GM18508 (cell line): ENCODE measurements around the gene BEAN1.
"Not testable (repeated sequence)": the region's sequence is repeated elsewhere in the genome, so short reads cannot be mapped to it uniquely, and the experiment has no call there.

ENCODE experiments used
- ATAC-seq: cut with Tn5 transposase; IDR thresholded peaks from one replicate; pipeline ENCODE4 v1.9.1; 2021; ENCODE audit warnings: moderate number of reproducible peaks; ENCODE audit not compliant: insufficient read depth, unreplicated experiment

Gene BEAN1

DNA sequence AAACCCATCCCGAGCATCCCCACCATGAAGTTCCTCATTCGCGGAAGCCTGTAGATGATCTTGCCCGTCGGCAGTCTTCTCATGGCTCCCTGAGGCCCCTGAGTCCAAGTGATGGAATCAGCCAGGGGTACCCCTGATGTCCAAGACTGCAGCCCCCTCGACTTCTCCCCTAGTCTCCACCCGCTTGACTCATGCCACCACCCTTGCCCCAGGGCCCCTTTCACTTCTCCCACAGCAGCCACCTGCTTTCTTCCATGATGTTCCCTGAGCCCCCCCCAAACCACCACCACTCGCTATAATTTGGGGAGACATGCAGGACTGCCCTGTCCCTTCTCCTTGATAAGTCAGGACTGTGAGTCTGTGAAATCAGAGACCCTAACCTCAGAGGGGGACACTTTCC, 11.4 kb downstream of the BEAN1 start:
- ATAC-seq, result no peak

DNA sequence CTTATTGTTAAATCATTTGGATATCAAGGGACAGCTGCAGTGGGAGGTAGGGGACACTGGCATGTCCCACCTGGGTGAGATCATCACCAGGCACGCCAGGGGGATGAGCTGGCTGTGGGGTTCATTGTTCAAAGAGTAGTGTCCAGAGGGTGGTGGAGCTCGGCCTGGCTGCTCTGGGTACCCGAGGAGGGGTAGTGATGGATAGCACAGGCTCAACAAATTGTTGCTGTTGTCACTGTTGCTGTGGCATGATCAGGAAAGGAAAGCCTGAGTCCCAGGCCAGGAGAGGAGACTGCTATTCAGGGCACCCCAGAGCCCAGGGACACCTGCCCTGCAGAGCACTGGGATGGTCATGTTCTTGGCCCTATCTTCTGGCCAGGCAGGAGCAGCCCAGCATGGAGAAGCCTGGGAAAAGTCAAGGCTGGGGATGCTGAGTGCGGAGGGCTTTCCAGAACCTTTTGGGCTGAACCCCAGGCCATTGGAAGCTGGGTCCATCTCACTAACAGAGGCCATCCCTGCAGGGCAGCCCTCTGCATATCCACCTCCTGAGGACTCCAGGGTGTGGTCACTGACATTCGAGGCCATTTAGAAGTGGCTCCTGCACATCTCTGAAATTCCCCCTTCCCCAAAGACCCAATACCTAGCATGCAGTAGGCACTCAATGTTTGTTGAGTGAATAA, 12.1 kb downstream of the BEAN1 start:
- no peak for ATAC-seq

GRCh38 chr16:66440271-66440802, 13.2 kb downstream of the BEAN1 start:
- ATAC-seq, result no peak

- no peak for ATAC-seq
Measured at GRCh38 chr16:66440970-66441369, 13.9 kb downstream of the BEAN1 start.

DNA sequence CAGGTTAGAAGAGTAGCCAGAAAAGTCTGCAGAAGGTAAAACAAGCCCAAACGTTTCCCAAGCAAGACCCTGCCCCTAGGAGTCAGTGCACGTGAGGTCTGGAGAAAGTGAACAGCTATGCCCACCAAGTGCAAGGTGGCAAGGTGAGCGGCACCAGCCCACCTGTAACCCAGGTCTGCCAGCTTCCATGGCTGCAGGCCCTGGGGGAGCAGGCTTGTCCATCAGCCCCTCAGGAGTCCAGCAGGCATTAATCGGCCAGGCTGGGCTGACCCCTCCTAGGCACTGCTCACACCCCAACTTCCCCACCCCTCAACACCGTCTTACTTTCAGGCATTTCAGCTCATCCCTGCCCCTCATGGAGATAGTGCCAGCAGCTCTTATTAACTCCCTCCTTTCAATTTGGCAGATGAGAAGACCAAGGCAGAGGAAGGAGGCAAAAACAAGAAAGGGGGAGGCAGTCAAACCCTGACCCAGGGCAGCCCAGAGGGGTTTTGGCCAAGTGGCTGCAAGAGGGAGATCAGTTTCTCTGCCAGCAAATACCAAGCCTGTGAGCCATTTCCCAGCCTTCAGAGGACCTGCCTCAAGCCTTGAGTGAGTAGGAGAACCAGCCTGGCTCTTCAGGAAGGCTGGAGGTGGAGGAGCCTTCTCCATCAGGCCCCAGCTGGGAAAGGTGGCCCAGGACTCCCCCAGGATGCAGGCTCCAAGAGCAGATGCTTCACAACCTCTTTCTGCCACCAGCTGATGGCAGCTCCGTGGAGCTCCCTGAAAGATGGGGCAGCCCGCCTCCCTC, 14.7 kb downstream of the BEAN1 start:
- ATAC-seq, result no peak

DNA sequence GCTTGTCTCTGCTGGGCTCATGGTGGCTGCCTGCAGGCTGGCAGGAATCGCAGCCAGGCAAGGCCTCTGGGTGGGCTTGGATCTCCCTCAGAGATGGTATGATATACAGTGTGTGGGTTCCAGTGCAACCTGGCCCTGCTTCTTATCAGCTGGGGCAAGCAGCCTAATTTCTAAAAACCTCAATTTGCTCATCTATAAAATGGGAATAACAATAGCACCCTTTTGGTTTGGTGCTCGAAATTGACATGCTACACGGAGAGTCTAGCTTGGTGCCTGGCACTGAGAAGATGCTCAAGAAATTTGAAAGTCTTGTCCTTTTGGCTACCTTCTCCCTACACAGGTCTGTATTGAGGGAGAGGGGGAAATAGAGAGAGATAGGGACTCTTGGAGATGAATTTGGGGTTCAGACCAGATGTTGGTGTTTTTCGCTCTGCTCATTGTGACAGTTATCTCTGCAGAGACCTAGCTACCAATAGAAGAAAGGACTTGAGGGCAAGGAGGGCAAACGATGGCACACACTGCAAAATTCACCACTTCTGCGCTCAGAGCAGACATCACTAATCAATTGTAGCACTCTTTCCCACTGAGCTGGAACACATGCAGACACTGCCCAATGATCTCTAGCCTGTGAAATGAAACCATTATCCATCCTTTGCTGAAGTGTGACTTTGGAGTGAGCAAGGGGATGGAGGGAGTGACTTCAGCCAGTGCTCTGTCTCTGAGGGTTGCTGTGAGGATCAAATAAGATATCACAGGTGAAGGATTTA, 15.6 kb downstream of the BEAN1 start:
- no peak for ATAC-seq

DNA sequence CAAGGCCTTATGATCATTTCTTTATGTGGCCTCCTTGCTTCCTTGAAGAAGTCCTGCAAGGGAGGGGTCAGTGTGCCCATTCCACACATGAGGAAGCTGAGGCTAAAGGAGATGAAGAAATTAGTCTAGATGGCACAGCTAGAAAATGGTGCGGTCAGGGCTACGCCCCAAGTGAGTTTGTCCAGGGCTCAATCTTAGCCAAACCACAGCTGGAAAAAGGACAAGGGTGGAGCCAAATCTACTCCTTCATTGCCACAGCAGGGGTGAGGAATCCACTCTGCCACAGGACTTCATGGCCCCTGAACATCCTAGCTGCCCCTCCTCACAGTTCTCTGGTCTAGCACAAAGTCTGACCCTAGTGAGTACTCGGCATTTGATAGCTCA, 16.2 kb downstream of the BEAN1 start:
- no peak for ATAC-seq

DNA sequence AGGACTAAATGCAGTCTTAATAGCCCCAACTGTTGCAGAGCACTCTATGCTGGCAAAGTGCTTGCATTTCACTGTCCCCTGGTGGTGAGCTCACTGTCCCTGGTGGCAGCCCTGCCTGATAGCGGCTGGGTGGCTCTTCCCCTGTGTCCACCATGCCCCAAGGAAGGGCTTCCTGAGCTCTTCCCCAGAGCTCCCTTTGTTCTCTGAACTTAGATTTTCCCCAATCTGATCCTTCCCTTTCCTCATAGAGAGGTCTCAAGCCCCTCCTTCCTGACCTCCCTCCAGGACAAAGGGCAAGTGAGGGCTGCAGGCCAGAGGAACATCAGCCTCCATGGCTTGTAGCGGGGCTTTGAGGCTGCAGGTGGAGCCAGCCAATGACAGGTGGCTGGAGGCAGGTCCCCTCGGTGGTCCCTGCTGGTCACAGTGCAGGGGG, 17.0 kb downstream of the BEAN1 start:
- no peak for ATAC-seq

DNA sequence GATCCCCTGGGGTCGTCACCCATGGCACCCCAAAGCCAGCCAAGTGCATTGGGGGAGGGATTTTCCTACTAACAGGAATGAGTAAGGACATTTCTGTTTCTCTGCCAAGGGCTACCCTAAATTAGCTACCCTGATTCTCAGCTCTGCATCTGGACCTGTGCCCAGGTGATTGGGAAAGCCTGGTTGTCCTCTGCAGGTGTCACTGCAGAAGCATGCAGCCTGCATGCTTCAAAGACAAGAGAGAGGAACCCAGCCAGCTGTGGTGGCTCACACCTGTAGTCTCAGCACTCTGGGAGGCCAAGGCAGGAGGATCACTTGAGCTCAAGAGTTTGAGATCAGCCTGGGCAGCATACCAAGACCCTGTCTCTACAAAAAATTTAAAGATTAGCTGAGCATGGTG, 19.6 kb downstream of the BEAN1 start:
- ATAC-seq, result no peak

DNA sequence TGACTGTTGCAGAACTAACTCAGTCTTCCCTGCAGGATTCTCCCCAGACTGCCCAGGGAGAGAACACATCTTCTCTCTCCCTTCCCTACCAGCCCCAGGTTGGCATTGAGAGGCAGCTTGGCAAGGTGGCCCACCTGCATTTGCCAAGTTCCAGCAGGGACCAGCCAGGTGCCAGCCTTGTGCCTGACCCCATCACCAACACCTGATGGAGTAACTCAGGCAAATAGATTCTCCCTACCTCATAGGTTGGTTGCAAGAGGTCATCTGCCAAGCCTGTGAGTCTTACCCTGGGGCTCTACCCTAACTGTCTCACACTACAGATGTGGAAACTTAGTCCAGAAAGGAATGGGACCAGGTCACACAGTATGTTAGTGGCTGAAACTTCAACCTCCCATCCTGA, 20.4 kb downstream of the BEAN1 start:
- no peak for ATAC-seq

- ATAC-seq, result no peak
Measured at GRCh38 chr16:66451548-66451947, 24.5 kb downstream of the BEAN1 start.

DNA sequence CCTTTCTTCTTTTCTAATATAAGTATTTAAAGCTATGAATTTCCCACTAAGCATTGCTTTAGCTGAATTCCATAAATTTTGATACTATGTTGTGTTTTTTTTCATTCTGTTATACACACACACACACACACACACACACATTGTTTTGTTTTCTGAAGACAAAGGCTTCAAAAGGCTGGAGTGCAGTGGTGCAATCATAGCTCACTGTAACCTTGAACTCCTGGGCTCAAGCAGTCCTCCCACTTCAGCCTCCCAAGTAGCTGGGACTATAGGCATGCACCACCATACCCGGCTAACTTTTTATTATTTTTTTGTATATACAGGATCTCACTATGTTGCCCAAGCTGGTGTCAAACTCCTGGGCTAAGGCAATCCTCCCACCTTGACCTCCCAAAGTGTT, 26.1 kb downstream of the BEAN1 start:
- ATAC-seq, result not testable (repeated sequence)

GRCh38 chr16:66454751-66455150, 27.7 kb downstream of the BEAN1 start:
- ATAC-seq, result no peak

DNA sequence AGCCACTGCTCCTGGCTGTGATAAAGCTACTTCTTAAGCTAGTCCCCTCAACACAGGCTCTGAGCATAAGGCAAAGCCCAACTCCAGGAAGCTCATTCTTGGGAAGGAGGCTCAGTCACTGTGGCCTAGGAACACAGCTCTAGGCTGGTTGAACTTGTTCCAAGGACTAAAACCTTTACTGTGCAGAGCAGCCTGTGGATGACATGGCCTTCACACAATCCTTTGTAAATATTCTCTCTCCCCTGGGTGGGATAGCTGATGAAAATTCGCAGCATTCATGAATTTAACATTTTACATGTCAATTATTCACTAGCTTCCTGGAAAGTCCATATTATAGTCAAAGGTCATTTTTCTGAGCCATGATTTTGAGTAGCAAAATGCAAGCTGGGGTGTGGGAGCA, 28.9 kb downstream of the BEAN1 start:
- ATAC-seq, result no peak

DNA sequence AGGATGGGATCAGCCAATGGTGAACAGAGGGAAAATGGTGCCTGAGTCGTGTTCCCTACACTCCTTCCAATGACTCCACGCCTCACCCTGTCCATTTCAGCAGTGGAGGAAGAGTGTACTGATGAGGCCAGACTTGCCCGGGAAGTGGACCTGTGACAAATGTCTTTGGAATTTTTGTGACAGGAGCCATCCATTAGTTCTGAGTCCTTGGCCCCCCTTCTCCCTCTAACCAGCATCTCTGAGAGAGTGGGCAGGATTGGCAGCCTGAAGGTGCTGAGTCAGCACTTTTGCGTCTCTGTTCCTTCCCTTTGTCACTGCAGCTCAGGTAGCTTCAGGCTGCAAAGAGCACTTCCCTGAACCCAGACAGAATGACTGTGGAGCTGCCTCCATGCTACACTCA, 30.8 kb downstream of the BEAN1 start:
- ATAC-seq, result no peak

DNA sequence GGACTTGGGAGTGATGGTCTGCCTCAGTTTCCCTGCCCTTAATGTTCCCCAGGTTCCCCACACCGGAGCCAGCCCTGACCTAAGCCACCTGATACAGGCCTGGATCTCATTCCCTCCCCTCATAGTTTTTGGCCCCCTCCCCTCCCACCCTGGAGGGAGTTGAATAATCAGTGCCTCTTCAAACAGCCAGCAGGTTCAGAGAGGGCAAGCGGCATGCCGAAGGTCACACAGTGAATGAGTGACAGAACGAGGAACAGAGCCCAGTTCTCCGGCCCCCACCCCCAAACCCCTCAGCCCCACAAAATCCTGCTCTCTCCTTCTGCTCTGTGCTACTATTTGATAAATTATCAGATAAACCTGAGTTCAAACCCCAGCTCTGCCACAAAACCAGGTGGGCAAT, 31.2 kb downstream of the BEAN1 start:
- ATAC-seq, result no peak

DNA sequence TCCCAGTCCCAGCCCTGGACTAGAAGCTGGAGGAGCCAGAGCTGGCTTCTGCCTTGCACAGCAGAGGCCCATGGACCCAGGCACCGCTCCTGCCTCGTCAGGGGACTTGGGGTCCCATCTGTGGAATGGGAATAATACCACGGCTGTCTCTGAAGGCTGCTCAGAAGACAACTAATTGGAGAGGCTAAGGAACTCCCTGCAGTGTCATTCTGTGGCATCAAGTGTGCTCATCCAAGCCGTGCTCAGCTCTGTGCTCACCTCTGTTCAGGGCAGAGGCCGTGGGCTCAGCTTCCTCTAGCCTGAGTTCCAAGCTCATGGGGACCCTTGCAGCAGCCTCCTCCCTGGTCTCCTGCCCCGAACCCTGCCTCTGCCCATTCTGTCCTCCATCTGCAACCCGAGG, 31.8 kb downstream of the BEAN1 start:
- no peak for ATAC-seq

DNA sequence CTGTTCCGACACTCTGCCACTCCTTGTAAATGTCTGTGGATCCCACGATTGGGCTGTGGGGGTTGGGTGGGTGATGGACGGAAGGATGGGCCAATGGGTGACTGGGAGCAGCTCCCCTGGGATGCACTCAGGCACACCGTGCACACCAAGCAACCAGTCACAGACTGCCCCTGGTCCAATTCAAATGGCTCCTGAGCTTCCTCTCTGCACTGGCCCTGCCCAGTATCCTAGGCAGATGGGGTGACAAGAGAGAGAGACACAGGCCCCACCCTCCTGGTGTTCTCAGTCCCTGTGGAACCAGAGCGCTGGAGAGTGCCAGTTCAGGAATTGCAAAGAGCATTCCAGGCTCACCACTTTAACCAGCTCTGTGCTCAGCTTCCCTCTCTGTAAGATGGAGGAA, 32.8 kb downstream of the BEAN1 start:
- ATAC-seq, result no peak

DNA sequence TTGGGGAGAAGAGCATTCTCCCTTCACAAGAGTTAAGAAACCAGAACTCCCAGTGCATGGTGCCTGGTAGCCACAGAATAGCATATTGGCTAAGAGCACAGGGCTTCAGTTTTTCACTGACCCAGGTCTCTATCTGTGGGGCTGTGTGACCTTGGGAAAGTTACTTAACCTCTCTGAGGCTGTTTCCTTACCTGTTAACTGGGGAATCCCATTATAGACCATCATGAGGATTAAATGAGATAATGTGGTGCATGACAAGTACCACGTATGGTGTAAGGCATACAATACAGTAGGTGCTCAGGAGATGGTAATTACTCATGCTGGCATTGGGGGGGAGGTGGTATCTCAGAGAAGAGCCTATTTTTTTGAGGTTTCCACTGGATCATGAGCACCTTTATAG, 33.6 kb downstream of the BEAN1 start:
- no peak for ATAC-seq

GRCh38 chr16:66462912-66463311, 35.8 kb downstream of the BEAN1 start:
- ATAC-seq, result no peak

DNA sequence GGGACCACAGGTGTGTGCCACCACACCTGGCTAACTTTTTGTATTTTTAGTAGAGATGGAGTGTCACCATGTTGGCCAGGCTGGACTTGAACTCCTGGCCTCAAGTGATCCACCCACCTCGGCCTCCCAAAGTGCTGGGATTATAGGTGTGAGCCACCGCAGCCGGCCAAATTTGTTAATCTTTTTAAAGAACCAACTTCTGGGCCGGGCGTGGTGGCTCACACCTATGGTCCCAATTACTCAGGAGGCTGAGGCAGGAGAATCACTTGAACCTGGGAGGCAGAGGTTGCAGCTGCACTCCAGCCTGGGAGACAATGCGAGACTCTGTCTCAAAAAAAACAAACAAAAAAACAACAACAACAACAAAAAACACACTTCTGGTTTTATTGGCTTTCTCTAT, 38.9 kb downstream of the BEAN1 start:
- not testable (repeated sequence) for ATAC-seq
